Heart left ventricle (tissue), 16 donors: ENCODE measurements around the gene ZNF786. TPM values are rescaled to one million over a fixed set of nuclear protein-coding genes. Genes with fewer than 3 reads are reported as not detected.
A peak's percentile ranks its signal among the peaks of the same experiment; 100 is the strongest.

Source experiments
- ATAC-seq, 4 donors: fragments of 200-7000 bp; cut with Tn5 transposase; one replicate each; pipeline ENCODE4 v1.9.1; 2020 to 2022; ENCODE audit warnings: moderate library complexity in 4 of 4, mild to moderate bottlenecking in 3 of 4, moderate number of reproducible peaks in 1 of 4
- DNase-seq, 5 donors: peaks; one replicate each; pipeline ENCODE4 v3.0.0-alpha.2; 2020
- H3K27ac ChIP-seq, 12 donors: fragments of 200-600 bp; sonication (generic) in 4 of 12; one replicate each; pipeline versions ENCODE4 v1.5.0 to v1.8.0; 2016 to 2022; ENCODE audit warnings: mild to moderate bottlenecking in 2 of 12
- H3K27me3 ChIP-seq, 9 donors: fragments of 200-600 bp; sonication (generic) in 2 of 9; one replicate each; pipeline versions ENCODE4 v1.5.1 to v1.8.0; 2016 to 2022; ENCODE audit warnings: mild to moderate bottlenecking in 3 of 9
- H3K36me3 ChIP-seq, 9 donors: fragments of 200-600 bp; sonication (generic) in 2 of 9; one replicate each; pipeline versions ENCODE4 v1.5.0 to v1.8.0; 2018 to 2022; ENCODE audit warnings: mild to moderate bottlenecking in 2 of 9
- H3K4me1 ChIP-seq, 12 donors: fragments of 200-600 bp; sonication (generic) in 4 of 12; one replicate each; pipeline versions ENCODE4 v1.5.0 to v1.8.0; 2016 to 2022; ENCODE audit warnings: mild to moderate bottlenecking in 3 of 12
- H3K4me3 ChIP-seq, 12 donors: fragments of 200-600 bp; sonication (generic) in 4 of 12; one replicate each; pipeline versions ENCODE4 v1.5.0 to v1.8.0; 2017 to 2022; ENCODE audit warnings: mild to moderate bottlenecking in 9 of 12, moderate library complexity in 4 of 12
- H3K9me3 ChIP-seq, 12 donors: fragments of 200-600 bp; sonication (generic) in 4 of 12; one replicate each; pipeline versions ENCODE4 v1.5.0 to v1.8.0; 2016 to 2022; ENCODE audit warnings: mild to moderate bottlenecking in 1 of 12
- CTCF ChIP-seq, 12 donors: fragments of 200-600 bp; sonication (generic) in 4 of 12; IDR thresholded peaks; one replicate each; pipeline versions ENCODE4 v1.5.0 to v1.8.0; 2018 to 2022; ENCODE audit warnings: antibody characterized with exemption in 12 of 12, mild to moderate bottlenecking in 5 of 12
- POLR2A ChIP-seq, 2 donors: fragments of 450-650 bp; IDR thresholded peaks; one replicate each; pipeline ENCODE4 v1.6.1; 2017; ENCODE audit warnings: antibody characterized with exemption in 2 of 2, mild to moderate bottlenecking in 2 of 2, moderate library complexity in 2 of 2
- WGBS, 4 donors: extraction: QIAGEN DNeasy Blood & Tissue Kit in 2 of 4; methylation state at CpG; one replicate each; pipeline versions ENCODE4 v1.1.5 to v1.1.7; 2013 to 2018; 5-methylcytosine and 5-hydroxymethylcytosine counted together
- intact Hi-C, 10 donors: fragments of 100-400 bp; cut with DNase I; formaldehyde crosslinking; loops; one replicate each; pipeline versions ENCODE4 v1.11.1 to v1.14.2; 2022
- long read RNA-seq, 3 donors: library from polyadenylated mRNA; unstranded; transcript quantifications; one replicate each; pipeline ENCODE4 v2.0.0, GENCODE V29; 2020 to 2021
- polyA plus RNA-seq, 2 donors: library from polyadenylated mRNA; stranded (reverse); fragments of 200-250 nt; gene quantifications; one replicate each; pipeline ENCODE4 v1.2.3, GENCODE V29; 2013
- total RNA-seq, 9 donors: library from RNA; depleted of rRNA in 2 of 9; stranded (reverse); fragments of >200 nt in 2 of 9; fragmentation: NEBNext Ultra II Directional in 3 of 9; extraction: Animal tissue kit (Norgen Biotek cat#: 25700) in 3 of 9; gene quantifications; one replicate each; pipeline versions ENCODE4 v1.1.0 to v1.2.4, GENCODE V29; 2016 to 2023
- donor health status: ischemic (EF 13 %, LVEDD 7.1; RV severe dilation, severe dysfunction).
- donor health status: healthy with polysubstance abuse.
- donor health status: DM: no; HTN: yes; CAD: no.
- donor health status: DM: no; HTN: no; CAD: no.
- donor health status: ischemic (EF 25% LVEDD 6.9; RV normal size, moderate dysfunction).
- donor health status: ischemic (EF 25% LVEDD 5.7; RV mildly dilated, moderate dysfunction).
- donor health status: healthy.
- donor health status: DM: yes; HTN: yes; CAD: no.
- donor health status: ischemic (EF 35%, LVEDD 5.7; RV mildly dilated, moderate dysfunction).
- donor health status: nonischemic (EF 11% LVEDD 7.7; RV severe dilation, severe dysfunction).
- donor health status: DM: yes; HTN: yes; CAD: no.
- donor health status: PGD.
- donor health status: ischemic (EF 29% LVEDD 5.4; RV normal size, mild dysfunction).
- donor health status: nonischemic (EF 23%, LVEDD 6.1; RV moderate dilation, normal function).

ZNF786 gene
- total RNA-seq (1 to 10 TPM; 2.2 to 5.3 (median 3.0) TPM), polyA plus RNA-seq (1 to 10 TPM; 1.4 to 2.6 TPM)
- long read RNA-seq, donor 1, partial matches to known transcripts: 1 of 6 reads
- long read RNA-seq, donor 1, other reads (novel, unspliced or antisense): 2 of 6 reads
- long read RNA-seq, donor 2, transcript ZNF786-202 (4 exons, 2,874 nt): major isoform, 10 of 22 reads
- long read RNA-seq, donor 2, transcript ZNF786-201 (3 exons, 3,144 nt): minor isoform, 6 of 22 reads
- long read RNA-seq, donor 2, partial matches to known transcripts: 1 of 22 reads
- long read RNA-seq, donor 2, other reads (novel, unspliced or antisense): 5 of 22 reads
- long read RNA-seq, donor 3, transcript ZNF786-202 (4 exons, 2,874 nt): major isoform, 7 of 15 reads
- long read RNA-seq, donor 3, transcript ZNF786-201 (3 exons, 3,144 nt): minor isoform, 5 of 15 reads
- long read RNA-seq, donor 3, partial matches to known transcripts: 0 of 15 reads
- long read RNA-seq, donor 3, other reads (novel, unspliced or antisense): 3 of 15 reads

GRCh38 chr7:149090397-149091195, at the start of gene ZNF786:
TSS of gene ZNF786 (minus strand) at chr7:149090718. CDS start at chr7:149090640, 78 bp downstream.
- 0% methylated on average over 27 to 77 of the region's 77 CpGs for WGBS, 4 donors
- Histone ChIP-seq H3K4me3 (peak within 1 kb of the TSS; percentile 68 to 99 (median 88)), H3K27me3 (no peaks in the 10 kb centered on the region), H3K36me3 (peaks cover 0 to 2% (median 0%) of the 10 kb centered on the region in 9 donors), H3K27ac (peak within 1 kb of the TSS; percentile 94 to 100 (median 98)), H3K4me1 (peaks cover 0 to 30% (median 11%) of the 10 kb centered on the region in 12 donors), H3K9me3 (no peaks in the 10 kb centered on the region)
- peak; percentile 93 to 98 (median 96) for ATAC-seq
- DNase-seq: peak; percentile 91 to 95 (median 92)
- intact Hi-C loops: loop anchor here in 9 of 10 donors (1.0 to 5.0 kb wide), 12 partner anchors 25 to 393 kb away; partner anchors contain the start of genes PDIA4 (in 3 of the 9), ZNF425 (in 3 of the 9) and CUL1 (in 1 of the 9)
- peak; percentile 82 to 96 (median 95) for TF ChIP-seq CTCF (IDR thresholded peaks at IDR 0.05)
- peak in 1 of 2 donors; percentile 84 for TF ChIP-seq POLR2A (IDR thresholded peaks at IDR 0.05)

- H3K4me1 ChIP-seq: no peaks in the 10 kb centered on the region
- H3K27ac ChIP-seq: no peak overlapping the region
- peaks cover 0 to 16% (median 4%) of the 10 kb centered on the region in 9 donors for H3K36me3 ChIP-seq
- intact Hi-C loops: no loop called here
- TF ChIP-seq CTCF (IDR thresholded peaks at IDR 0.05) (no peak), POLR2A (IDR thresholded peaks at IDR 0.05) (no peak)
- no peak overlapping the region for H3K4me3 ChIP-seq
- DNase-seq: no peak
- no peaks in the 10 kb centered on the region for H3K27me3 ChIP-seq
- ATAC-seq: no peak
- WGBS, 4 donors: 96 to 98% (median 98%) methylated on average over 9 of the region's 9 CpGs
- H3K9me3 ChIP-seq: peaks cover 0 to 6% (median 2%) of the 10 kb centered on the region in 12 donors
Observed at GRCh38 chr7:149136118-149136517, 45.6 kb upstream of the ZNF786 start.

GRCh38 chr7:149133028-149133710, 42.7 kb upstream of the ZNF786 start:
- 90 to 98% (median 96%) methylated on average over 2 of the region's 2 CpGs for WGBS, 4 donors
- no peak for ATAC-seq
- no peak overlapping the region for H3K27ac ChIP-seq
- no peak for DNase-seq
- no peak overlapping the region for H3K4me3 ChIP-seq
- H3K4me1 ChIP-seq: peaks cover 0 to 3% (median 0%) of the 10 kb centered on the region in 12 donors
- TF ChIP-seq CTCF (IDR thresholded peaks at IDR 0.05) (no peak), POLR2A (IDR thresholded peaks at IDR 0.05) (no peak)
- H3K9me3 ChIP-seq: peaks cover 0 to 17% (median 11%) of the 10 kb centered on the region in 12 donors
- H3K36me3 ChIP-seq: peaks cover 0 to 29% (median 11%) of the 10 kb centered on the region in 9 donors
- no peaks in the 10 kb centered on the region for H3K27me3 ChIP-seq
- intact Hi-C loops: no loop called here
